ENCODE measurements around the gene FBN1. TPM values are rescaled to one million over a fixed set of nuclear protein-coding genes. Genes with fewer than 3 reads are reported as not detected.

Gene FBN1
- total and polyA plus RNA-seq, 2 of the 13 experiments (the other 11 are each of a cell fraction or from before 2014, with no cell fraction given) = 1.5 to 3.0 TPM

- Histone ChIP-seq H3K36me3 (replicated peaks in 1 of 2; ENCODE audit: control insufficient read depth in 1 of 2, insufficient read depth in 2 of 2, low read length in 2 of 2) (no peaks in the 10 kb centered on the region), H3K27me3 (ENCODE audit: control insufficient read depth in 1 of 2, insufficient read depth in 2 of 2, low read length in 2 of 2) (no peaks in the 10 kb centered on the region), H3K4me2 (ENCODE audit: low read depth, low read length) (no peak overlapping the region), H3K9me3 (ENCODE audit: low read length) (no peaks in the 10 kb centered on the region), H3K79me2 (ENCODE audit: insufficient read depth, low read length) (no peaks in the 10 kb centered on the region), H4K20me1 (ENCODE audit: insufficient read depth, low read length) (no peaks in the 10 kb centered on the region), H3K4me1 (ENCODE audit: insufficient read depth, low read length) (peaks cover 4% of the 10 kb centered on the region; the same call in 1 of the 2 replicates), H3K27ac (ENCODE audit: extremely low read length, insufficient read depth, low read length) (no peak overlapping the region), H3K9ac (ENCODE audit: insufficient read depth, low read depth, low read length) (no peak overlapping the region), H2AFZ (ENCODE audit: low read length) (no peak overlapping the region), H3K4me3 (replicated peaks in 1 of 3; ENCODE audit: insufficient read depth in 1 of 3, low read depth in 2 of 3, low read length in 3 of 3) (no peak overlapping the region)
- TF ChIP-seq ZFP36L1 (CRISPR knock-in tag; IDR thresholded peaks at IDR 0.05) (no peak), SALL1 (CRISPR knock-in tag; IDR thresholded peaks at IDR 0.05) (no peak), KDM6A (CRISPR knock-in tag; IDR thresholded peaks at IDR 0.05; ENCODE audit: low read depth) (no peak), SP5 (CRISPR knock-in tag; IDR thresholded peaks at IDR 0.05; ENCODE audit: borderline replicate concordance, low read depth) (no peak), GLMP (CRISPR knock-in tag; IDR thresholded peaks at IDR 0.05; ENCODE audit: borderline replicate concordance) (no peak), AHR (CRISPR knock-in tag; IDR thresholded peaks at IDR 0.05) (no peak), RNF2 (conservative IDR thresholded peaks at IDR 0.05; ENCODE audit: low read depth) (no peak), ATF3 (CRISPR knock-in tag; IDR thresholded peaks at IDR 0.05) (no peak), ZNF577 (CRISPR knock-in tag; IDR thresholded peaks at IDR 0.05; ENCODE audit: borderline replicate concordance, low read depth) (no peak), SMAD1 (CRISPR knock-in tag; IDR thresholded peaks at IDR 0.05; ENCODE audit: borderline replicate concordance, low read depth) (no peak), FOXM1 (CRISPR knock-in tag; IDR thresholded peaks at IDR 0.05) (no peak), ZBTB3 (CRISPR knock-in tag; IDR thresholded peaks at IDR 0.05; ENCODE audit: borderline replicate concordance, low read depth) (no peak), YEATS4 (CRISPR knock-in tag; IDR thresholded peaks at IDR 0.05; ENCODE audit: borderline replicate concordance) (no peak), TOE1 (CRISPR knock-in tag; IDR thresholded peaks at IDR 0.05) (no peak), GMEB2 (CRISPR knock-in tag; IDR thresholded peaks at IDR 0.05; ENCODE audit: low read depth) (no peak), ZNF430 (CRISPR knock-in tag; IDR thresholded peaks at IDR 0.05) (no peak), DNMT1 (CRISPR knock-in tag; IDR thresholded peaks at IDR 0.05) (no peak)
- POLR2A ChIA-PET = no interaction called here
- DNase-seq (ENCODE audit: low spot score) = no peak
- in situ Hi-C loops (cut with HindIII; ENCODE audit: extremely low pct_ligation_motif_present, low pct_unique_long_range_greater_than_20kb) = no loop called here
- ATAC-seq = no peak
- BruUV-seq (replicated peaks) = no TSS peak
- 67% methylated on average over 2 of the region's 2 CpGs for WGBS (ENCODE audit: low lambda C conversion rate)
- intact Hi-C loops (cut with micrococcal nuclease; ENCODE audit: unreplicated experiment) = no loop called here
- CTCF ChIA-PET (ENCODE audit: low intra/inter-chr PET ratio, low total read pairs) = no interaction called here
- no peak for FAIRE-seq
Observed at GRCh38 chr15:48677821-48678220, 32.3 kb upstream of the FBN1 start.
